Neural cell (in vitro differentiated cells): ENCODE measurements around the gene TMEM117.

Experiments
- EZH2 ChIP-seq: fragments of 200-600, 300-800 bp; shearing (Covaris generic), sonication (generic); IDR thresholded peaks from 2 replicates; pipeline ENCODE4 v1.6.1; 2014; ENCODE audit warnings: antibody characterized with exemption, low read length, borderline replicate concordance, mild to moderate bottlenecking; ENCODE audit not compliant: insufficient read depth, poor library complexity, severe bottlenecking
- POLR2AphosphoS5 ChIP-seq: IDR thresholded peaks from 2 replicates; pipeline ENCODE4 v1.6.1; 2012
- TF ChIP-seq, protein P1 (sequence below): fragments of 450-650 bp; IDR thresholded peaks from 2 replicates; pipeline ENCODE4 v1.5.1; 2014; ENCODE audit warnings: antibody characterized with exemption, mild to moderate bottlenecking, moderate library complexity; ENCODE audit not compliant: poor library complexity, severe bottlenecking

DNA sequence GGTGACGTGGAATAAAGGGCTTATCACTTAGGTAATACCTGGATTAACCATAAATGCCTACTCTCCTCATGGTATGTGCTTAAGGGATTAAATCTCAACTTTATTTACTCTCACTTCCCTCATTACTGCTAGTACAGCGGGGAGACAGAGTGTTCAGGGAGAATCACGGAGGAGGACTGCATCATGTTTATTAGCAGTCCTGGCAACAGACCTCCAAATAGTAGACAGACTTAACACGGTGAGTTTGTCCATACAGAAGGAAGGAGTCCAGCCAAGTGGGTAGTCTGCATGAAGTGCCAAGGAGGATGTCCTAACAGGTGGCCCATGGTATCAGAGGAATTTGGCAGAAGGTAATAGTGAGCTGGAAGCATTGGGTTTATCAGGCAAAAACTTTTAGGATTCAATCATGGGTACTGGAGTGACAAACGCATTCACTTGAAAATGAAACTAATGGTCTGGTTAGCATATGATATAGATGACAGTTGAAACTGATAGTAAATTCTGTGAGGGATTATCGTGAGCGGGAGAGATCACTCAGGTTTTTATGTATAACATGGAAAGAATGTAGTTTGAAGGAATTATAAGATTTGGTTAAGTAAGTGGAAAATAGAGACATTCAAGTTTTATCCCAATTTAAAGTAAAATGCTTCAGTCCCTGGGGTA is 471.8 kb downstream of the TMEM117 start:
- TF ChIP-seq, protein P1, sequence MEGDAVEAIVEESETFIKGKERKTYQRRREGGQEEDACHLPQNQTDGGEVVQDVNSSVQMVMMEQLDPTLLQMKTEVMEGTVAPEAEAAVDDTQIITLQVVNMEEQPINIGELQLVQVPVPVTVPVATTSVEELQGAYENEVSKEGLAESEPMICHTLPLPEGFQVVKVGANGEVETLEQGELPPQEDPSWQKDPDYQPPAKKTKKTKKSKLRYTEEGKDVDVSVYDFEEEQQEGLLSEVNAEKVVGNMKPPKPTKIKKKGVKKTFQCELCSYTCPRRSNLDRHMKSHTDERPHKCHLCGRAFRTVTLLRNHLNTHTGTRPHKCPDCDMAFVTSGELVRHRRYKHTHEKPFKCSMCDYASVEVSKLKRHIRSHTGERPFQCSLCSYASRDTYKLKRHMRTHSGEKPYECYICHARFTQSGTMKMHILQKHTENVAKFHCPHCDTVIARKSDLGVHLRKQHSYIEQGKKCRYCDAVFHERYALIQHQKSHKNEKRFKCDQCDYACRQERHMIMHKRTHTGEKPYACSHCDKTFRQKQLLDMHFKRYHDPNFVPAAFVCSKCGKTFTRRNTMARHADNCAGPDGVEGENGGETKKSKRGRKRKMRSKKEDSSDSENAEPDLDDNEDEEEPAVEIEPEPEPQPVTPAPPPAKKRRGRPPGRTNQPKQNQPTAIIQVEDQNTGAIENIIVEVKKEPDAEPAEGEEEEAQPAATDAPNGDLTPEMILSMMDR: no peak
- TF ChIP-seq EZH2 (no peak), POLR2AphosphoS5 (no peak)
